ENCODE measurements around the gene TAF3.

- no peak for TF ChIP-seq POLR2A (IDR thresholded peaks at IDR 0.05)
- TF ChIP-seq CTCF (IDR thresholded peaks at IDR 0.05): no peak
Observed at GRCh38 chr10:7855205-7855604, 36.9 kb downstream of the TAF3 start.
